Measurements from ENCODE around the gene AGRN.

GRCh38 chr1:1027791-1028190 is 7.9 kb downstream of the AGRN start:
- no peak for TF ChIP-seq CTCF (conservative IDR thresholded peaks at IDR 0.05; ENCODE audit: low read depth, low read length)
- TF ChIP-seq POLR2A (IDR thresholded peaks at IDR 0.05; ENCODE audit: low read depth, low read length) = no peak
- no peak for TF ChIP-seq MXI1 (IDR thresholded peaks at IDR 0.05; ENCODE audit: borderline replicate concordance, low read depth, low read length)
- TF ChIP-seq CEBPB (IDR thresholded peaks at IDR 0.05; ENCODE audit: low read depth, low read length) = no peak
- no peak for TF ChIP-seq RFX5 (IDR thresholded peaks at IDR 0.05; ENCODE audit: low read depth, low read length)
- TF ChIP-seq RAD21 (IDR thresholded peaks at IDR 0.05; ENCODE audit: low read length) = no peak
- no peak for TF ChIP-seq MAFK (IDR thresholded peaks at IDR 0.05; ENCODE audit: low read depth, low read length)
- no peak for TF ChIP-seq RCOR1 (IDR thresholded peaks at IDR 0.05; ENCODE audit: insufficient replicate concordance, low read length)
- TF ChIP-seq MAZ (IDR thresholded peaks at IDR 0.05; ENCODE audit: borderline replicate concordance, low read depth, low read length) = no peak
- no peak for TF ChIP-seq USF2 (IDR thresholded peaks at IDR 0.05; ENCODE audit: low read depth, low read length)

Data from IMR-90 (cell line).